Mucosa of stomach (tissue), 1 donor: ENCODE results near the gene PEX3.
A peak's percentile ranks its signal among the peaks of the same experiment; 100 is the strongest.
"Not testable (repeated sequence)": the region's sequence is repeated elsewhere in the genome, so short reads cannot be mapped to it uniquely, and the experiment has no call there.

ENCODE experiments used
- H3K27me3 ChIP-seq: one replicate; pipeline ENCODE4 v1.7.0; 2013; ENCODE audit warnings: mild to moderate bottlenecking, low read length; ENCODE audit not compliant: control insufficient read depth, insufficient read depth
- H3K36me3 ChIP-seq: one replicate; pipeline ENCODE4 v1.7.0; 2013; ENCODE audit warnings: low read length; ENCODE audit not compliant: control insufficient read depth, insufficient read depth
- H3K4me1 ChIP-seq: one replicate; pipeline ENCODE4 v1.7.0; 2013; ENCODE audit warnings: mild to moderate bottlenecking, low read length; ENCODE audit not compliant: control insufficient read depth, insufficient read depth
- H3K4me3 ChIP-seq: one replicate; pipeline ENCODE4 v1.7.0; 2013; ENCODE audit warnings: low read length
- H3K9ac ChIP-seq: one replicate; pipeline ENCODE4 v1.7.0; 2013; ENCODE audit warnings: mild to moderate bottlenecking, low read length, moderate library complexity
- H3K9me3 ChIP-seq: one replicate; pipeline ENCODE4 v1.7.0; 2013; ENCODE audit warnings: mild to moderate bottlenecking, low read length, moderate library complexity; ENCODE audit not compliant: control insufficient read depth
- donor health status: Pancreatic carcinoma.

PEX3 gene

GRCh38 chr6:143451531-143451930 is 926 bp downstream of the PEX3 start:
- Histone ChIP-seq H3K4me3 (peak overlapping the region; percentile 73), H3K4me1 (peaks cover 7% of the 10 kb centered on the region), H3K9me3 (no peaks in the 10 kb centered on the region), H3K27me3 (no peaks in the 10 kb centered on the region), H3K9ac (peak overlapping the region; percentile 77), H3K36me3 (no peaks in the 10 kb centered on the region)

- Histone ChIP-seq H3K27me3 (no peaks in the 10 kb centered on the region), H3K4me1 (peaks cover 8% of the 10 kb centered on the region), H3K9ac (peak overlapping the region; percentile 18), H3K36me3 (no peaks in the 10 kb centered on the region), H3K9me3 (no peaks in the 10 kb centered on the region), H3K4me3 (no peak overlapping the region)
Measured at GRCh38 chr6:143457563-143458359, 7.2 kb downstream of the PEX3 start.

- H3K27me3 ChIP-seq: no peaks in the 10 kb centered on the region
- H3K36me3 ChIP-seq: no peaks in the 10 kb centered on the region
- no peaks in the 10 kb centered on the region for H3K9me3 ChIP-seq
- no peak overlapping the region for H3K9ac ChIP-seq
- H3K4me1 ChIP-seq: no peaks in the 10 kb centered on the region
- H3K4me3 ChIP-seq: no peak overlapping the region
Measured at GRCh38 chr6:143465546-143465945, 14.9 kb downstream of the PEX3 start.

- H3K9me3 ChIP-seq: no peaks in the 10 kb centered on the region
- no peaks in the 10 kb centered on the region for H3K27me3 ChIP-seq
- no peaks in the 10 kb centered on the region for H3K4me1 ChIP-seq
- no peak overlapping the region for H3K9ac ChIP-seq
- no peak overlapping the region for H3K4me3 ChIP-seq
- H3K36me3 ChIP-seq: no peaks in the 10 kb centered on the region
Measured at GRCh38 chr6:143468026-143468425, 17.4 kb downstream of the PEX3 start.

GRCh38 chr6:143468823-143469222 is 18.2 kb downstream of the PEX3 start:
- not testable (repeated sequence) for H3K4me3 ChIP-seq, H3K9ac ChIP-seq, H3K9me3 ChIP-seq, H3K4me1 ChIP-seq, H3K27me3 ChIP-seq, H3K36me3 ChIP-seq

DNA sequence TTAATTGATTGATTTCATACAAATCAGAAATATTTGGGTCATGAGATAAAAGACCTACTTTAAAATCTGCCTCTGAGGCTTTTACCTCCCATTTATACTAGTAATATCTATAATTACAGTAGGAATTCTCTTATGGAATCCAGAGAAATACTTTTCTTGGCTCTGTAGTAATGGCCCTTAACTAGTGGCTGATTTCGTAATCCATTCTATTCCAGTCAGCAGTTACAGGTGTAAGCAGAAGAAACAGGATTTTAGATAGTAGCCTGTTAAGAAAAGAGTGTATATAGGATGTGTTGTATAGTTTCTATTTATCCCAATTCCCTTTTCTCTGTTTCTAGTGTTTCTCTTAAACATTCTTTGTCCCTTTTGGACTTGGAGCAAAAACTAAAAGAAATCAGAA is 21.2 kb downstream of the PEX3 start:
- Histone ChIP-seq H3K27me3 (no peaks in the 10 kb centered on the region), H3K4me3 (no peak overlapping the region), H3K36me3 (no peaks in the 10 kb centered on the region), H3K9me3 (no peaks in the 10 kb centered on the region), H3K9ac (no peak overlapping the region), H3K4me1 (no peaks in the 10 kb centered on the region)

GRCh38 chr6:143476545-143476944 is 25.9 kb downstream of the PEX3 start:
- H3K36me3 ChIP-seq: no peaks in the 10 kb centered on the region

DNA sequence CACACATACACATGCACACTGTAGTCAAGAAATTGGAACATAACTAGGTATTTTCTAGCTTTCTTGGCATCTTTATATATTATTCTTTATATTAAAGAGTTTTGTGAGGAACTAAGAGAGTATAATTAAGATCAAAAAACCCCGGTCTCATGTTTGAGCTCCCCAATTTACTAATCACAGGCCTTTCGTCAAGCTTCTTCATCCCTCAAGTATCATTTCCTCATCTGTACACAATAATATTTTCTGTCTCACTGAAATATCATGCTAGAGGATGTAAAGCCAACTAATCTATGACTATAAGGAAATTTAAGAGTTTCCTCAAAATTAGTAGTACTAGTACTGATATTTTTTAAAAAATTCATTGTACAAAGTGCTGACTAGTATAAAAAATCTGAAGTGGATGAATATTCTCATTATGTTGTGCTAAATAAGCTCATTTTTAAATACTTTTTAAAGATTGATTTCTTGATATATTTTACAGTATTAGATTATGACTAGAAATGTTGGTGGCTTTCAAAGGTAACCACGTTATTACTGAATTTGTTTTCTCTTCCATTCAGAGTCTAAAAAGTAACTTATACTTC is 28.0 kb downstream of the PEX3 start:
- H3K9me3 ChIP-seq: no peaks in the 10 kb centered on the region
- H3K4me1 ChIP-seq: no peaks in the 10 kb centered on the region
- no peaks in the 10 kb centered on the region for H3K27me3 ChIP-seq
- no peak overlapping the region for H3K4me3 ChIP-seq
- H3K9ac ChIP-seq: no peak overlapping the region
- H3K36me3 ChIP-seq: no peaks in the 10 kb centered on the region

More at GRCh38 chr6:143476545-143476944, 25.9 kb downstream of the PEX3 start:
- H3K27me3 ChIP-seq: no peaks in the 10 kb centered on the region
- H3K9me3 ChIP-seq: no peaks in the 10 kb centered on the region
- H3K4me1 ChIP-seq: no peaks in the 10 kb centered on the region
- no peak overlapping the region for H3K9ac ChIP-seq
- no peak overlapping the region for H3K4me3 ChIP-seq

DNA sequence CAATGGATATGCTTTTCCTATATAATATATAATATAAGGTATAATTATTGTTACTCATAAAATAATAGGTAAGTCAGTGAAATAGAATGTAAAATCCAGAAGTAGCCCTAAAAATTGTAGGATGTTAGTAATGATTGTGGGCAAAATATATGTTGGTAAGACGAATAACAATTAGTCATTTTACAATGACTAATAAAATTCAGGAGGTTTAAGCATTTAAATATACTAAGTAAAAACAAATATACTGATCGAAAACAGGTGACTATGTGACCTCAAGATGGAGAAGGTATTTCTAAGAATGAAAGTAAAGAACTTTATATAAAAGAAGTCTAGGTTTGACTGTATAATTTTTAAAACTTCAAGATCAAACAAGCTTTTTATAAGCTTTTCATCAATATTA is 32.0 kb downstream of the PEX3 start:
- no peak overlapping the region for H3K9ac ChIP-seq
- no peaks in the 10 kb centered on the region for H3K9me3 ChIP-seq
- no peaks in the 10 kb centered on the region for H3K4me1 ChIP-seq
- no peaks in the 10 kb centered on the region for H3K27me3 ChIP-seq
- no peak overlapping the region for H3K4me3 ChIP-seq
- H3K36me3 ChIP-seq: no peaks in the 10 kb centered on the region

DNA sequence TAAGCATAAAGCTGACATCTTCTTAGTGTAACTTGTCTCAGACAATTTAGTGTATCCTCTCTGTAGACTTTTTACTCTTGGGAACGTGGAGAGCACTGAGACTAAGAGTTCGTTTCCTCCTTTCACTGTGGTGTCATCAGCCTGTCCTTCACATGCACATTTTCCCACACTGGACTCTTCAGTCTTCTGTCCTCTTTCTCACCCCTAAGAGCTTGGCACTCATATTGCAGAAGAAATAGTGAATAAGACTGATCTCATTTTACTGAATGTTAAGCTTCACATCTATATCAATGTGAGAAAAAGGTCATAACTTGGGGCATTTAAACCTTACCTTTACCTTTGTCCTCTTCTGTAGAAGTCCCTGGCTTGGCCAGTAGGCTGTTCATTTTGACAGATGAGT is 35.4 kb downstream of the PEX3 start:
- no peaks in the 10 kb centered on the region for H3K9me3 ChIP-seq

GRCh38 chr6:143486752-143487151 is 36.1 kb downstream of the PEX3 start:
- Histone ChIP-seq H3K4me3 (no peak overlapping the region), H3K9ac (no peak overlapping the region), H3K9me3 (no peaks in the 10 kb centered on the region), H3K36me3 (no peaks in the 10 kb centered on the region), H3K4me1 (no peaks in the 10 kb centered on the region), H3K27me3 (no peaks in the 10 kb centered on the region)

More for the DNA sequence above, 35.4 kb downstream of the PEX3 start:
- Histone ChIP-seq H3K4me1 (no peaks in the 10 kb centered on the region), H3K4me3 (no peak overlapping the region), H3K9ac (no peak overlapping the region), H3K27me3 (no peaks in the 10 kb centered on the region), H3K36me3 (no peaks in the 10 kb centered on the region)

DNA sequence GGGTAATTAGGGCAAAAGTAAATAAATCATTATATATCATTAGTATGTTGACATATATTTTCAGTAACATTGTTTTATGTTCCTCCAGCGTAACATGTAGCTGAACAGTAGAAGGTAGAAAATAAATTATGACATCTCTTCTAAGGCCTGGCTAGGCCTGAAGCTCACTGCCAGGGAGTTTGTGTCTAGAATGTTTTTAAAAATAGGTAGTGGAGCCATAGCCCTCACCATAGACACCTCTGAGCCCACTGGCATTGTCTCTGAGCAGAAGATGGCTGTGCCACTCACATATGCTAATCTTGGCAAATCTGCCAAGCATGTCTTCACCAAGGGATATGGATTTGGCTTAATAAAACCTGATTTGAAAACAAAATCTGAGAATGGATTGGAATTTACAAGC is 39.6 kb downstream of the PEX3 start:
- Histone ChIP-seq H3K4me1 (no peaks in the 10 kb centered on the region), H3K4me3 (no peak overlapping the region), H3K27me3 (no peaks in the 10 kb centered on the region), H3K9ac (no peak overlapping the region), H3K9me3 (no peaks in the 10 kb centered on the region), H3K36me3 (no peaks in the 10 kb centered on the region)
